ENCODE data around the gene CPZ.
A peak's percentile ranks its signal among the peaks of the same experiment; 100 is the strongest.

Gene CPZ

GRCh38 chr4:8655411-8656184 lies 63.0 kb downstream of the CPZ start:
- DNase-seq (ENCODE audit: low spot score), result no peak

- DNase-seq (ENCODE audit: low spot score), result no peak
These were observed 63.6 kb downstream of the CPZ start for GRCh38 chr4:8656185-8656517.

- DNase-seq (ENCODE audit: low spot score), result peak; percentile 4
These were observed 64.3 kb downstream of the CPZ start for GRCh38 chr4:8656711-8657380.

GRCh38 chr4:8657381-8658088 lies 65.0 kb downstream of the CPZ start:
- DNase-seq (ENCODE audit: low spot score), result no peak

- DNase-seq (ENCODE audit: low spot score), result no peak
These were observed 70.2 kb downstream of the CPZ start for GRCh38 chr4:8662776-8663175.

- no peak for DNase-seq (ENCODE audit: low spot score)
These were observed 71.7 kb downstream of the CPZ start for GRCh38 chr4:8664031-8664805.

- no peak for DNase-seq (ENCODE audit: low spot score)
These were observed 72.4 kb downstream of the CPZ start for GRCh38 chr4:8664976-8665375.

GRCh38 chr4:8665406-8666360 lies 73.1 kb downstream of the CPZ start:
- DNase-seq (ENCODE audit: low spot score), result no peak

- no peak for DNase-seq (ENCODE audit: low spot score)
These were observed 74.0 kb downstream of the CPZ start for GRCh38 chr4:8666581-8666980.

All from putamen (tissue), 1 donor.